H1 (cell line): ENCODE measurements around the gene PVALB.
A peak's percentile ranks its signal among the peaks of the same experiment; 100 is the strongest.

Source experiments
- JUND ChIP-seq: IDR thresholded peaks from 2 replicates; pipeline ENCODE4 v1.6.1; 2011; ENCODE audit warnings: mild to moderate bottlenecking, improper control_type of control experiment, low read length
- RBBP5 ChIP-seq: IDR thresholded peaks from 2 replicates; pipeline ENCODE4 v1.7.1; 2012; ENCODE audit warnings: low read depth, mild to moderate bottlenecking, inconsistent platforms, low read length, moderate library complexity, borderline replicate concordance
- TBP ChIP-seq: IDR thresholded peaks from 2 replicates; pipeline ENCODE4 v1.6.1; 2011; ENCODE audit warnings: low read depth, low read length, improper control_type of control experiment
- ZNF274 ChIP-seq: IDR thresholded peaks from 2 replicates; pipeline ENCODE4 v1.7.0; 2012; ENCODE audit warnings: low read length, borderline replicate concordance; ENCODE audit errors: extremely low read depth
- TF ChIP-seq, protein P1 (sequence below), 3 experiments: IDR thresholded peaks; 1 replicate in 2 of 3; 2 replicates in 1 of 3; pipeline versions ENCODE4 v1.5.1 to v1.6.1; 2011; ENCODE audit warnings: low read length in 3 of 3, mild to moderate bottlenecking in 3 of 3, inconsistent platforms in 2 of 3, low read depth in 1 of 3, moderate library complexity in 1 of 3; ENCODE audit not compliant: insufficient read depth in 1 of 3; ENCODE audit errors: control extremely low read depth in 1 of 3

GRCh38 chr22:36828815-36829214, 12.0 kb upstream of the PVALB start:
- TF ChIP-seq ZNF274 (no peak), RBBP5 (no peak), JUND (peak; percentile 74), TBP (no peak)
- TF ChIP-seq, protein P1, sequence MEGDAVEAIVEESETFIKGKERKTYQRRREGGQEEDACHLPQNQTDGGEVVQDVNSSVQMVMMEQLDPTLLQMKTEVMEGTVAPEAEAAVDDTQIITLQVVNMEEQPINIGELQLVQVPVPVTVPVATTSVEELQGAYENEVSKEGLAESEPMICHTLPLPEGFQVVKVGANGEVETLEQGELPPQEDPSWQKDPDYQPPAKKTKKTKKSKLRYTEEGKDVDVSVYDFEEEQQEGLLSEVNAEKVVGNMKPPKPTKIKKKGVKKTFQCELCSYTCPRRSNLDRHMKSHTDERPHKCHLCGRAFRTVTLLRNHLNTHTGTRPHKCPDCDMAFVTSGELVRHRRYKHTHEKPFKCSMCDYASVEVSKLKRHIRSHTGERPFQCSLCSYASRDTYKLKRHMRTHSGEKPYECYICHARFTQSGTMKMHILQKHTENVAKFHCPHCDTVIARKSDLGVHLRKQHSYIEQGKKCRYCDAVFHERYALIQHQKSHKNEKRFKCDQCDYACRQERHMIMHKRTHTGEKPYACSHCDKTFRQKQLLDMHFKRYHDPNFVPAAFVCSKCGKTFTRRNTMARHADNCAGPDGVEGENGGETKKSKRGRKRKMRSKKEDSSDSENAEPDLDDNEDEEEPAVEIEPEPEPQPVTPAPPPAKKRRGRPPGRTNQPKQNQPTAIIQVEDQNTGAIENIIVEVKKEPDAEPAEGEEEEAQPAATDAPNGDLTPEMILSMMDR (IDR thresholded peaks at IDR 0.05; ENCODE audit: control extremely low read depth in 1 of 3, insufficient read depth in 1 of 3, low read depth in 1 of 3, low read length in 3 of 3): no peak
